Keratinocyte (primary cell): Measurements from ENCODE around the gene VAX1.
"Not testable (repeated sequence)": the region's sequence is repeated elsewhere in the genome, so short reads cannot be mapped to it uniquely, and the experiment has no call there.

Source experiments
- EZH2 ChIP-seq: IDR thresholded peaks from one replicate; pipeline ENCODE4 v1.6.1; 2012; ENCODE audit warnings: inconsistent platforms, mild to moderate bottlenecking, low read length, moderate library complexity
- TF ChIP-seq, protein P1 (sequence below), 3 experiments: IDR thresholded peaks in 1 of 3; conservative IDR thresholded peaks in 1 of 3; optimal IDR thresholded peaks in 1 of 3; 2 replicates in 2 of 3; 3 replicates in 1 of 3; pipeline versions ENCODE3 to v1.5.1; 2011; ENCODE audit warnings: low read length in 3 of 3, mild to moderate bottlenecking in 3 of 3, moderate library complexity in 2 of 3, control low read depth in 1 of 3, inconsistent platforms in 1 of 3; ENCODE audit not compliant: insufficient read depth in 2 of 3; ENCODE audit errors: extremely low read depth in 1 of 3

DNA sequence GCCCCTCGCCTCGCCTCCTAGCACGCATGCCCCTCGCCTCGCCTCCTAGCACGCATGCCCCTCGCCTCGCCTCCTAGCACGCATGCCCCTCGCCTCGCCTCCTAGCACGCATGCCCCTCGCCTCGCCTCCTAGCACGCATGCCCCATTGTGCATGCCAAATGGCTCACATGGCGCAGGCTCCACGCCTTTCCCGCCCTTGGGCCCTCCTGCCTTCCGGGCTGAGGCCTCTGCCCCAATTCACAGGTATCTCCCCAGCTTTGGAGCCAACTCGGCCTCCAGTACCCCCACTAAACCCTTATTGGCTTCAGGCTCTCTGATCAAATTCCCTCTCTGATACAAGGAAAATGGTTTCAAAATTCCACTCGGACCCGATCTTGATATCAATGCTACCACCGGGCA lies 11.4 kb downstream of the VAX1 start:
- TF ChIP-seq, protein P1, sequence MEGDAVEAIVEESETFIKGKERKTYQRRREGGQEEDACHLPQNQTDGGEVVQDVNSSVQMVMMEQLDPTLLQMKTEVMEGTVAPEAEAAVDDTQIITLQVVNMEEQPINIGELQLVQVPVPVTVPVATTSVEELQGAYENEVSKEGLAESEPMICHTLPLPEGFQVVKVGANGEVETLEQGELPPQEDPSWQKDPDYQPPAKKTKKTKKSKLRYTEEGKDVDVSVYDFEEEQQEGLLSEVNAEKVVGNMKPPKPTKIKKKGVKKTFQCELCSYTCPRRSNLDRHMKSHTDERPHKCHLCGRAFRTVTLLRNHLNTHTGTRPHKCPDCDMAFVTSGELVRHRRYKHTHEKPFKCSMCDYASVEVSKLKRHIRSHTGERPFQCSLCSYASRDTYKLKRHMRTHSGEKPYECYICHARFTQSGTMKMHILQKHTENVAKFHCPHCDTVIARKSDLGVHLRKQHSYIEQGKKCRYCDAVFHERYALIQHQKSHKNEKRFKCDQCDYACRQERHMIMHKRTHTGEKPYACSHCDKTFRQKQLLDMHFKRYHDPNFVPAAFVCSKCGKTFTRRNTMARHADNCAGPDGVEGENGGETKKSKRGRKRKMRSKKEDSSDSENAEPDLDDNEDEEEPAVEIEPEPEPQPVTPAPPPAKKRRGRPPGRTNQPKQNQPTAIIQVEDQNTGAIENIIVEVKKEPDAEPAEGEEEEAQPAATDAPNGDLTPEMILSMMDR (optimal IDR thresholded peaks at IDR 0.05 in 1 of 3, IDR thresholded peaks at IDR 0.05 in 1 of 3, conservative IDR thresholded peaks at IDR 0.05 in 1 of 3; ENCODE audit: extremely low read depth in 1 of 3, insufficient read depth in 2 of 3, low read length in 3 of 3), result not testable (repeated sequence)
- TF ChIP-seq EZH2, result not testable (repeated sequence)
